Epithelial cell of proximal tubule (primary cell): Measurements from ENCODE around the gene UBLCP1. TPM values are rescaled to one million over a fixed set of nuclear protein-coding genes. Genes with fewer than 3 reads are reported as not detected.
A peak's percentile ranks its signal among the peaks of the same experiment; 100 is the strongest.
"Not testable (repeated sequence)": the region's sequence is repeated elsewhere in the genome, so short reads cannot be mapped to it uniquely, and the experiment has no call there.

Experiments
- DNase-seq: peaks from one replicate; pipeline ENCODE4 v3.0.0-alpha.2; 2011; ENCODE audit warnings: low read depth
- H3K4me3 ChIP-seq: 2 replicates; pipeline ENCODE4 v1.5.1; 2011; ENCODE audit warnings: low read depth, mild to moderate bottlenecking, low read length
- total RNA-seq: library from RNA; depleted of rRNA; stranded (reverse); fragments of >200 nt; gene quantifications from 2 replicates; pipeline ENCODE4 v1.2.3, GENCODE V29; 2015
- TF ChIP-seq, protein P1 (sequence below): conservative IDR thresholded peaks from 2 replicates; pipeline ENCODE4 v1.5.1; 2012; ENCODE audit warnings: low read depth, mild to moderate bottlenecking, low read length

UBLCP1 gene
- total RNA-seq, 1 donor from 2014 or later, result 33.8 TPM

DNA sequence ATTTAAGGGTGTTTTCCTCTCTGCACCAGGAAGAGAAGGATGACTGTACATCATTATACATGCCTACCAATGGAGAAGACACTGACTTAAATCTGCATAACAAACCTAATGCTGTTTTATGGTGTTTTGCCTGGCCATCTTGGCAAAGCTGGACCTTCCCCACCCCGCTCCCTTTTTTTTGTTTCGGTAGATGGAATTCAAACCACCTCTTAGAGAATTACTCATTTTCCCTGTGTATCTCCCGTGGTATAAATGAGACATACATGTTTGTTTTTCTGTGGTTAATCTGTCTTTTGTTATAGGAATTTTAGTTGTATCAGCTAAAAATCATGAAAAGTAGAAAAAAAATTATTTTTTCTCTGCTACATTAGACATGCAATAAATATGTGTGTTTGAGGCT, 38.4 kb downstream of the UBLCP1 start:
- H3K4me3 ChIP-seq, result no peak overlapping the region
- no peak for DNase-seq
- TF ChIP-seq, protein P1, sequence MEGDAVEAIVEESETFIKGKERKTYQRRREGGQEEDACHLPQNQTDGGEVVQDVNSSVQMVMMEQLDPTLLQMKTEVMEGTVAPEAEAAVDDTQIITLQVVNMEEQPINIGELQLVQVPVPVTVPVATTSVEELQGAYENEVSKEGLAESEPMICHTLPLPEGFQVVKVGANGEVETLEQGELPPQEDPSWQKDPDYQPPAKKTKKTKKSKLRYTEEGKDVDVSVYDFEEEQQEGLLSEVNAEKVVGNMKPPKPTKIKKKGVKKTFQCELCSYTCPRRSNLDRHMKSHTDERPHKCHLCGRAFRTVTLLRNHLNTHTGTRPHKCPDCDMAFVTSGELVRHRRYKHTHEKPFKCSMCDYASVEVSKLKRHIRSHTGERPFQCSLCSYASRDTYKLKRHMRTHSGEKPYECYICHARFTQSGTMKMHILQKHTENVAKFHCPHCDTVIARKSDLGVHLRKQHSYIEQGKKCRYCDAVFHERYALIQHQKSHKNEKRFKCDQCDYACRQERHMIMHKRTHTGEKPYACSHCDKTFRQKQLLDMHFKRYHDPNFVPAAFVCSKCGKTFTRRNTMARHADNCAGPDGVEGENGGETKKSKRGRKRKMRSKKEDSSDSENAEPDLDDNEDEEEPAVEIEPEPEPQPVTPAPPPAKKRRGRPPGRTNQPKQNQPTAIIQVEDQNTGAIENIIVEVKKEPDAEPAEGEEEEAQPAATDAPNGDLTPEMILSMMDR, result no peak

DNA sequence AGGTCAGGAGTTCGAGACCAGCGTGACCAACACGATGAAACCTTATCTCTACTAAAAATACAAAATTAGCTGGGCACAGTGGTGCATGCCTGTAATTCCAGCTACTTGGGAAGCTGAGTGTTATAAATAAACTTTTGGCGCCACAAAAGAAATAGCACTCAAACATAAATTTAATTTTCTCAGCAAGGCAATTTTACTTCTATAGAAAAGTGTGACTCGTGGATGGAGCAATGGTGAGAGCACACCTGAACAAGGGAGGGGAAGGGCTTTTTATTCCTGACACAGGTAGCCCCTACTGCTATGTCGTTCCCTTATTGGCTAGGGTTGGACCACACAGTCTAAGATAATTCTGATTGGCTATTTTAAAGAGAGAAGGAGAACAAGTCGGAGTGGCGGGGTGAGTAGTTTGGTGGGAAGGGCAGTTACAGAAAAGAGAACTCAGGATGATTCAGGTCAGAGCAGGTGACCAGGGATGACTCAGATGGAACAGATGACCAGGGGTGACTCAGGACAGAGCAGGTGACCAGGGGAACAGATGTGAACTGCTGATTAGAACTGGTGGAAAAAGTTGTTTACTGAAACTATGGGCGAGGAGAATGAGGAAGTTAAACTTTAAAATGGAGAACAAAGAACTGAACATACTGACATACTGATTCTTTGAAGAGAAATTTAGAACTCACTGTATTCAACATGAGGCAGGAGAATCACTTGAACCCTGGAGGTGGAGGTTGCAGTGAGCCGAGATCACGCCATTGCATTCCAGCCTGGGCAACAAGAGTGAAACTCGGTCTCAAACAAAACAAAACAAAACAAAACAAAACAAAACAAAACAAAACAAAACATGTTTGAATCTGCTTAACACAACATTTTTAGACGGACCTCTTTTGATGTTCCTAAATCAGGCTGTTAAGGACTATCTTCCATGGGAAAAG, 39.1 kb downstream of the UBLCP1 start:
- H3K4me3 ChIP-seq, DNase-seq: not testable (repeated sequence)

DNA sequence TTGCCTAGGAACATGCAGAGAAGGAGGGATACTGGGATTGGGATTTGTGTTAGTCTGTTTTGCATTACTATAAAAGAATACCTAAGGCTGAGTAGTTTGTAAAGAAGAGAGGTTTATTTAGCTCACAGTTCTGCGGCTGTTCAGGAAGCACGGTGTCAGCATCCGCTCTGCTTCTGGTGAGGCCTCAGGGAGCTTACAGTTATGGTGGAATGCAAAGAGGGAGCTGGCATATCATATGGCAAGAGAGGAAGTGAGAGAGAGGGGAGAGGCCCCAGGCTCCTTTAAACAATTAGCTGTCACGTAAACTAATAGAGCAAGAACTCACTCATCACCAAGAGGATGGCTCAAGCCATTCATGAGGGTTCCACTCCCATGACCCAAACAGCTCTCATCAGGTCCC, 40.2 kb downstream of the UBLCP1 start:
- H3K4me3 ChIP-seq, result no peak overlapping the region
- TF ChIP-seq, protein P1, result no peak
- DNase-seq, result no peak

DNA sequence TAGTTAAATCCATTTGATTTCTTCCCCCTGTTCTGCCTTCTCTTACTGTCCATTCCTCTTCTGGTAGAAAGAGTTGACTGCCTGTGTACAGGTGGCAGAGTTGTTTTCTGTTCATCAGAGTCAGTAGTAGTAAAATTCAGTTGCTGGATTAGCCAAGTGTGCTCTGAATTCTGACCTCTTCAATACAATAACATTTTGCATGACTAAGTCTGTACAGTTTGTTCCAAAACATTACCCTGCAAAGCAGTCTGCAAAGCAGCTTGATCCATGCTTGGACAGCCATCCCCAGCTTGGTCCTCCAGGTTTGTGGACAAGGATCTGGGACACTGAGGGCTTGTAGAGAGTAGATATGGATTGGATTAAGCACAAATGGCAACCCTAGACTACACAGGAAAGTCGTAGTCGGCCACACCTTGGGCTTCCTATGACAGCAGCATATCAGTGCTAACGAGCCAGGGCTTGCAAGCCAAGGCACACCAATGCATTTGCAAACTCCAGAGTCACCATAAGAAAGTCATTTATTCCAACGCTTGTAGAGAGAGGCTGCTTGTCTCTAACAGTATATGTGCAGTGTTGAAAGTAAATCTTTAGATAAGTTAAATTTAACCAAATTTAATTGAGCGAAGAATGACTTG, 42.0 kb downstream of the UBLCP1 start:
- DNase-seq, result no peak
- TF ChIP-seq, protein P1, result no peak
- no peak overlapping the region for H3K4me3 ChIP-seq

DNA sequence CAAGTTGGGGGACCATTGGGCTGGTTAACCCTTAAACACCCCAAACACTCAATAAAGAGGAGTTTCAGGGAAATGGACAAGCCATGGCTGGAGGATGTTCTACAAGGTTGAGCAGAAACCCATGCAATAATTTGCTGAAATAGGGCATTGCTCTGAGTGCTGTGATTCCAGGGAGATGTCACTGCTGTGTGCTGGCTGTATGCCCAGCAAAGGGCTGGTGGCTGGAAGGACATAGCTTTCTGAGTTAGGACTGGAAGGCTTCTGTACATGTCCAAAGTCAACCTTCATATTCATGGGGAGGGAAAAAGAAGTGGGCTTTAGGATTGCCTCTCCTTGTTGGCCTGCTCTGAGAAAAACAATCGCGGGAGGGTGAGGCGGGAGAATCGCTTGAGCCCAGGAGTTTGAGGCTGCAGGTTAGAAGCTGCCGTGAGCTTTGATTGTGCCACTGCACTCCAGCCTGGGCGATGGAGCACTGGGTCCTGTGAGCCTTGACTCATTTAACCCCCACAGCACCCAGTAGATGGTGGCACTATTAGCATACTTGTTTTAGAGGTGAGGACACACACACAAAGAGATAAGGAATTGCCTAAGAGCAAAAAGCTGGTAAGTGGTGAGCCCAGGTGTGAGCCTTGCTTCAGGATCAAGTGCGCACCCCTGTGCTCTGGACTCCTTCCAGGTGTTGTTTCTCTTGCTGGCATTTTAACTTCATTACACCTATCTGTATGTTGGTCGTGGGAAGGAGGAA, 46.8 kb downstream of the UBLCP1 start:
- TF ChIP-seq, protein P1, result no peak
- peak overlapping the region; percentile 37 for H3K4me3 ChIP-seq
- no peak for DNase-seq

DNA sequence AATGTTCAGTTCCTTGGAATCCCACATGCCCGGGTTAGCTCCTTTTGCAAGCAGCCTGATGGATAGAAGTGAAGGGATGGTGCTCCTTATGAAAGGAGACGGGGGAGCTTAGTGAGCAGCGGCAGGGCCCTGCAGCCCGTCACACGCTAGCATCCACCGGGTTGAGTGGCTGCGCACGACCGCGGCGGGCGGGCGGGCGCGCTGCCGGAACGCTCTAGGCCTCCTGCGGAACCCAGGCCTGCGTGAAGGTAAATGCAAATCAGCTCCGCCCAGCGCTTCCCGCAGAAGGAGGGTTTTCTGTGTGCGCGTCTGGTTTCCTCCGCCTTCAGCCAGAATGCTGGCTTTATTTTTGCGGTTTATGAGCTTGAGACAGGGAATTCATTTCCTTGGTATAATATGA, 47.4 kb downstream of the UBLCP1 start:
- DNase-seq, result no peak
- H3K4me3 ChIP-seq, result peak overlapping the region; percentile 37

More for the DNA sequence above, 47.4 kb downstream of the UBLCP1 start:
- TF ChIP-seq, protein P1, result no peak
